Esophagus (tissue), 2 donors: ENCODE measurements around the gene MMGT1. TPM values are rescaled to one million over a fixed set of nuclear protein-coding genes. Genes with fewer than 3 reads are reported as not detected.
A peak's percentile ranks its signal among the peaks of the same experiment; 100 is the strongest.

Source experiments
- H3K27ac ChIP-seq, 2 donors: one replicate each; pipeline ENCODE4 v1.5.1; 2013; ENCODE audit warnings: low read depth in 2 of 2, mild to moderate bottlenecking in 2 of 2, inconsistent platforms in 1 of 2, low read length in 1 of 2, moderate library complexity in 1 of 2
- H3K27me3 ChIP-seq, 2 donors: one replicate each; pipeline ENCODE4 v1.6.1; 2013; ENCODE audit warnings: low read length in 2 of 2, control low read depth in 1 of 2, mild to moderate bottlenecking in 1 of 2; ENCODE audit not compliant: insufficient read depth in 2 of 2, control insufficient read depth in 1 of 2
- H3K36me3 ChIP-seq, 2 donors: one replicate each; pipeline ENCODE4 v1.6.1; 2013; ENCODE audit warnings: low read length in 1 of 2; ENCODE audit not compliant: control insufficient read depth in 2 of 2, insufficient read depth in 2 of 2
- H3K4me1 ChIP-seq, 2 donors: one replicate each; pipeline ENCODE4 v1.6.1; 2013; ENCODE audit warnings: low read length in 1 of 2; ENCODE audit not compliant: control insufficient read depth in 2 of 2, insufficient read depth in 2 of 2
- H3K4me3 ChIP-seq, 2 donors: one replicate each; pipeline ENCODE4 v1.5.1; 2013; ENCODE audit warnings: low read length in 2 of 2, mild to moderate bottlenecking in 2 of 2, low read depth in 1 of 2, moderate library complexity in 1 of 2
- H3K9me3 ChIP-seq, 2 donors: one replicate each; pipeline ENCODE4 v1.6.1; 2013; ENCODE audit warnings: mild to moderate bottlenecking in 2 of 2, low read depth in 1 of 2, low read length in 1 of 2, moderate library complexity in 1 of 2; ENCODE audit not compliant: control insufficient read depth in 2 of 2, insufficient read depth in 1 of 2
- WGBS, 2 donors: extraction: QIAGEN DNeasy Blood & Tissue Kit; methylation state at CpG; one replicate each; pipeline ENCODE4 v1.1.7; 2013; 5-methylcytosine and 5-hydroxymethylcytosine counted together
- polyA plus RNA-seq, 2 donors: library from polyadenylated mRNA; stranded (reverse); fragments of 200-250 nt; gene quantifications; one replicate each; pipeline ENCODE4 v1.2.3, GENCODE V29; 2013
- donor health status: healthy with polysubstance abuse.
- donor health status: Bipolar disorder and iron deficiency.

The MMGT1 gene
- polyA plus RNA-seq, 2 donors = 1.5 to 7.5 TPM

- Histone ChIP-seq H3K4me3 (peak overlapping the region; percentile 69 to 81), H3K4me1 (no peaks in the 10 kb centered on the region), H3K27ac (peak overlapping the region; percentile 70 to 91), H3K36me3 (no peaks in the 10 kb centered on the region), H3K9me3 (no peaks in the 10 kb centered on the region), H3K27me3 (no peaks in the 10 kb centered on the region)
- WGBS, 2 donors = 2 to 26% methylated on average over 7 of the region's 7 CpGs
Measured at GRCh38 chrX:135984791-135985156, 11.0 kb upstream of the MMGT1 start.

GRCh38 chrX:135984256-135984655 lies 10.5 kb upstream of the MMGT1 start:
- H3K36me3 ChIP-seq = no peaks in the 10 kb centered on the region
- H3K4me3 ChIP-seq = peak overlapping the region in 1 of 2 donors; percentile 69
- no peaks in the 10 kb centered on the region for H3K4me1 ChIP-seq
- H3K27me3 ChIP-seq = no peaks in the 10 kb centered on the region
- no peak overlapping the region for H3K27ac ChIP-seq
- no peaks in the 10 kb centered on the region for H3K9me3 ChIP-seq
- 36 to 68% methylated on average over 2 of the region's 2 CpGs for WGBS, 2 donors

DNA sequence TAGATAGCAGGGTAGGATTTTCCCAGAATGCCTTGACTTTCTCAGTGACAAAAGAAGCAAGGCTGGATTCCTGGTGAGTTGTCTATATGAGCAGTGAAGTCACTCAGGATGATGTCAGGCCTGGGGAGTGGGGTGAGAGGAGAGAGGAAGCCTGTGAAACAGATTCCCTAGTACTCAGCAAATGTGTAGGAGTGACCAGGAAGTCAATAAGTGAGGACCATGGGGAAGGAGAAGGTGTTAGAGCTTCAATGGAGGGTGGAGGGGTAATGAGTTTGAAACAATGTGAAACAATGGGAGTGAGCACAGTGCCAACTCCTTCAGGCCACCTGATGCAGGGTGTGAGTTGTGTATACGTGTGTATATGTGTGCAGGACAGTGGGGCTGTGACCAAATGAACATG lies 9.1 kb upstream of the MMGT1 start:
- 50 to 64% methylated on average over 1 of the region's 1 CpG for WGBS, 2 donors
- H3K27ac ChIP-seq = no peak overlapping the region
- H3K9me3 ChIP-seq = no peaks in the 10 kb centered on the region
- H3K4me3 ChIP-seq = no peak overlapping the region
- H3K27me3 ChIP-seq = no peaks in the 10 kb centered on the region
- H3K4me1 ChIP-seq = no peaks in the 10 kb centered on the region
- no peaks in the 10 kb centered on the region for H3K36me3 ChIP-seq

DNA sequence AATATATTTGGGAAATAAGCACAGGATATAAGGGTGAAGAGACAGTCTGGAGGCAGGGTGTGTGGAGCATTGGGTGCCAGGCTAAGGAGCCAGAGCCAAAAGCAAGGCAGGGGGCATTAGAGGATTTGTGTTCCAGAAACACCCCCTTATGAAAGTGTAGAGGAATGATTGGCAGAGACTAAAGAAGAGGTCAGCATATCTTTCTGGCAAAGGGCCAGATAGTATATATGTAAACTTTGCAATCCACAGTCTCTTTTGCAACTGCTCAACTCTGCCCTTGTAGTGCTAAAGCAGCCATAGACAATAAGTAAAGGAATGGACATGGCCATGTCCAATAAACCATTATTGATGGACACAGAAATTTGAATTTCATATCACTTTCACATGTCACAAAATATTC lies 7.9 kb upstream of the MMGT1 start:
- no peak overlapping the region for H3K4me3 ChIP-seq
- H3K9me3 ChIP-seq = no peaks in the 10 kb centered on the region
- H3K4me1 ChIP-seq = no peaks in the 10 kb centered on the region
- H3K36me3 ChIP-seq = no peaks in the 10 kb centered on the region
- no peaks in the 10 kb centered on the region for H3K27me3 ChIP-seq
- H3K27ac ChIP-seq = no peak overlapping the region

GRCh38 chrX:135981010-135981409 lies 7.2 kb upstream of the MMGT1 start:
- no peaks in the 10 kb centered on the region for H3K36me3 ChIP-seq
- no peaks in the 10 kb centered on the region for H3K9me3 ChIP-seq
- WGBS, 2 donors = 87 to 89% methylated on average over 5 of the region's 5 CpGs
- no peak overlapping the region for H3K27ac ChIP-seq
- H3K4me3 ChIP-seq = no peak overlapping the region
- H3K27me3 ChIP-seq = no peaks in the 10 kb centered on the region
- no peaks in the 10 kb centered on the region for H3K4me1 ChIP-seq

DNA sequence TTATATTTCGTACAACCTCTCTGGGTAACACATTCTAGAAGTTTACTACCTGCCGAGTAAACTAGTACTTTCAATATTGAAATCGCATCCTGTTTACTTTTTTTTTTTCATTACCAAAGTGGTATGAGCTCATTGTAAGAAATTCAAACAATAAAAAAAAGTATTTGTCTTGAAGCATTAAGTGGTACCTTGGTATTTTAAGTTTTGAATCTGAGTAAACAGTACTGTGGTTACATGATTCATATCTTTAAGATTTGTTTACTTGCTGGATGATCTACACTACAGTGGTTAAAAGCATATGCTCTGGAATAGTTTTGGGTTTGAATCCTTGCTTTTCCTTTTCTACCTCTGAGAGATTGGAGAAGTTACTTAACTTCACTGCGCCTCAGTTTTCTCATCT lies 3.8 kb upstream of the MMGT1 start:
- Histone ChIP-seq H3K9me3 (no peaks in the 10 kb centered on the region), H3K27me3 (no peaks in the 10 kb centered on the region)
- WGBS, 2 donors = 66 to 81% methylated on average over 4 of the region's 4 CpGs

GRCh38 chrX:135975421-135975820 lies 1.6 kb upstream of the MMGT1 start:
- Histone ChIP-seq H3K4me1 (no peaks in the 10 kb centered on the region), H3K9me3 (no peaks in the 10 kb centered on the region), H3K4me3 (no peak overlapping the region), H3K27ac (no peak overlapping the region), H3K27me3 (no peaks in the 10 kb centered on the region), H3K36me3 (no peaks in the 10 kb centered on the region)
- WGBS, 2 donors = 83 to 91% methylated on average over 1 of the region's 1 CpG

More for the DNA sequence above, 3.8 kb upstream of the MMGT1 start:
- Histone ChIP-seq H3K36me3 (no peaks in the 10 kb centered on the region), H3K4me3 (no peak overlapping the region), H3K27ac (no peak overlapping the region), H3K4me1 (no peaks in the 10 kb centered on the region)

- Histone ChIP-seq H3K4me3 (peak overlapping the region; percentile 41 to 43), H3K27me3 (no peaks in the 10 kb centered on the region), H3K27ac (peak overlapping the region; percentile 59 to 74), H3K9me3 (no peaks in the 10 kb centered on the region), H3K4me1 (no peaks in the 10 kb centered on the region), H3K36me3 (no peaks in the 10 kb centered on the region)
- WGBS, 2 donors = 1 to 35% methylated on average over 13 to 18 of the region's 32 CpGs
Measured at GRCh38 chrX:135974279-135974856, 580 bp upstream of the MMGT1 start.

- no peaks in the 10 kb centered on the region for H3K4me1 ChIP-seq
- peak overlapping the region; percentile 76 for H3K4me3 ChIP-seq
- no peaks in the 10 kb centered on the region for H3K36me3 ChIP-seq
- no peaks in the 10 kb centered on the region for H3K9me3 ChIP-seq
- WGBS, 2 donors = 1 to 29% methylated on average over 10 of the region's 10 CpGs
- H3K27ac ChIP-seq = peak overlapping the region; percentile 86 to 94
- no peaks in the 10 kb centered on the region for H3K27me3 ChIP-seq
Measured at GRCh38 chrX:135973025-135973547, 702 bp downstream of the MMGT1 start.

DNA sequence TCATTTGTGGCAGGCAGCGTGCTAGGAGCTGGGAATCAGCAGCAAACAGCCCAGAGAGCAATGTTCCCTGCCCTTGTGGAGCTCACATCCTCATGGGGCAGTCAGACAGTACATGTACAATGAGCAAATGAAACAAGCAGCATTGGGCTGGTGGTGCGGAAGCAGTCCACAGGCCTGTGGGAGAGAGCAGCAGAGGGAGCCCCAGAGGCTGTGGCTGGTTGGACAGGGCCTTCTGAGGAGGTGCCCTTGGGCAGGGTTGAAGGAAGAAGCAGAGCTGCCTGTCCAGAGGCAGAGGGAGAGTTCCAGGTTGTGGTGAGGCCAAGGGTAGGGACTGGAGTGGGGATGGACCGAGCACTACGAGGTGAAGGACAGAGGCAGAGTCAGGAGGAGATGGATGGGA lies 22.5 kb downstream of the MMGT1 start:
- Histone ChIP-seq H3K4me1 (no peaks in the 10 kb centered on the region), H3K9me3 (no peaks in the 10 kb centered on the region), H3K27ac (no peak overlapping the region), H3K4me3 (no peak overlapping the region), H3K27me3 (no peaks in the 10 kb centered on the region), H3K36me3 (no peaks in the 10 kb centered on the region)
- WGBS, 2 donors = 65 to 91% methylated on average over 4 of the region's 4 CpGs
